Endothelial cell of umbilical vein (primary cell): ENCODE results near the gene CACNG8. TPM values are rescaled to one million over a fixed set of nuclear protein-coding genes. Genes with fewer than 3 reads are reported as not detected.

Experiments used
- BruUV-seq: library from RNA; stranded (reverse); fragments of 400-500 nt; replicated peaks from 2 replicates; lab custom pipeline; 2021; lab: Mats Ljungman, UMichigan
- CTCF ChIA-PET: fragments of 300-600, 350-600 bp; sonication (Branson Sonifier 250); formaldehyde crosslinking; loops from one replicate; lab custom pipeline; 2021; ENCODE audit warnings: antibody characterized with exemption, inconsistent platforms; lab: Charles Lee
- POLR2A ChIA-PET: fragments of 300-600, 350-600 bp; sonication (Branson Sonifier 250); formaldehyde crosslinking; loops from one replicate; lab custom pipeline; 2021; ENCODE audit warnings: antibody characterized with exemption, inconsistent platforms; lab: Charles Lee
- DNase-seq: peaks from one replicate; pipeline ENCODE4 v3.0.0-alpha.2; 2011; ENCODE audit warnings: low read depth, low spot score
- FAIRE-seq: peaks from 2 replicates; lab custom pipeline; 2011; peaks lifted over from hg19 to GRCh38; lab: Jason Lieb, UNC
- H2AFZ ChIP-seq: 2 replicates; pipeline ENCODE4 v1.6.0; 2012; ENCODE audit warnings: low read depth, low read length, control low read depth, inconsistent platforms
- H3K27ac ChIP-seq: 2 replicates; pipeline ENCODE4 v1.5.1; 2011; ENCODE audit warnings: low read depth, mild to moderate bottlenecking, control low read depth, low read length, moderate library complexity; ENCODE audit not compliant: insufficient read depth
- H3K27me3 ChIP-seq, 2 experiments: 2 replicates each; pipeline versions ENCODE4 v1.6.0 to v1.6.1; 2011; ENCODE audit warnings: low read length in 2 of 2, mixed read lengths in 1 of 2; ENCODE audit not compliant: control insufficient read depth in 2 of 2, insufficient read depth in 2 of 2
- H3K36me3 ChIP-seq, 2 experiments: 2 replicates in 1 of 2; 3 replicates in 1 of 2; pipeline ENCODE4 v1.5.1; 2011; ENCODE audit warnings: low read length in 2 of 2, mild to moderate bottlenecking in 1 of 2, moderate library complexity in 1 of 2; ENCODE audit not compliant: control insufficient read depth in 2 of 2, insufficient read depth in 2 of 2; ENCODE audit errors: extremely low read depth in 1 of 2
- H3K4me1 ChIP-seq: 3 replicates; pipeline ENCODE4 v1.5.1; 2011; ENCODE audit warnings: mild to moderate bottlenecking, low read length; ENCODE audit not compliant: control insufficient read depth, insufficient read depth; ENCODE audit errors: extremely low read depth
- H3K4me2 ChIP-seq: 2 replicates; pipeline ENCODE4 v1.6.1; 2011; ENCODE audit warnings: low read length, control low read depth, mixed read lengths; ENCODE audit not compliant: insufficient read depth
- H3K4me3 ChIP-seq, 3 experiments: fragments of 200-600 bp in 1 of 3; sonication (generic), shearing (Covaris generic) in 1 of 3; replicated peaks in 1 of 3; 2 replicates each; pipeline ENCODE4 v1.5.1; 2011 to 2016; ENCODE audit warnings: control low read depth in 3 of 3, low read length in 3 of 3, mild to moderate bottlenecking in 2 of 3, inconsistent platforms in 1 of 3, low read depth in 1 of 3, moderate library complexity in 1 of 3; ENCODE audit not compliant: insufficient read depth in 1 of 3
- H3K79me2 ChIP-seq: 2 replicates; pipeline ENCODE4 v1.6.0; 2012; ENCODE audit warnings: low read length, inconsistent platforms; ENCODE audit not compliant: control insufficient read depth, insufficient read depth
- H3K9ac ChIP-seq: replicated peaks from 2 replicates; pipeline ENCODE3; 2011; ENCODE audit warnings: low read length, control low read depth; ENCODE audit not compliant: insufficient read depth; ENCODE audit errors: extremely low read depth
- H3K9me1 ChIP-seq: replicated peaks from 3 replicates; pipeline ENCODE4 v1.6.0; 2011; ENCODE audit warnings: mild to moderate bottlenecking, low read length; ENCODE audit not compliant: control insufficient read depth, insufficient read depth; ENCODE audit errors: extremely low read depth
- H3K9me3 ChIP-seq: replicated peaks from 2 replicates; pipeline ENCODE4 v1.5.1; 2012; ENCODE audit warnings: low read length, inconsistent platforms; ENCODE audit not compliant: control insufficient read depth, insufficient read depth
- H4K20me1 ChIP-seq: replicated peaks from 2 replicates; pipeline ENCODE3; 2011; ENCODE audit warnings: mild to moderate bottlenecking, low read length; ENCODE audit not compliant: control insufficient read depth, insufficient read depth; ENCODE audit errors: extremely low read depth
- EZH2 ChIP-seq: IDR thresholded peaks from 2 replicates; pipeline ENCODE4 v1.6.1; 2012; ENCODE audit warnings: borderline replicate concordance, low read depth, mild to moderate bottlenecking, moderate library complexity, low read length, inconsistent platforms; ENCODE audit not compliant: severe bottlenecking
- FOS ChIP-seq: IDR thresholded peaks from 2 replicates; pipeline ENCODE4 v1.6.1; 2011; ENCODE audit warnings: mild to moderate bottlenecking, low read length, moderate library complexity, borderline replicate concordance; ENCODE audit not compliant: insufficient read depth
- GATA2 ChIP-seq: IDR thresholded peaks from 2 replicates; pipeline ENCODE4 v1.7.0; 2011; ENCODE audit warnings: low read depth, mild to moderate bottlenecking, moderate library complexity, mixed read lengths, low read length; ENCODE audit not compliant: insufficient read length, insufficient read depth
- JUN ChIP-seq: IDR thresholded peaks from 2 replicates; pipeline ENCODE4 v1.6.1; 2011; ENCODE audit warnings: borderline replicate concordance, low read depth; ENCODE audit not compliant: insufficient read length, insufficient read depth
- MAX ChIP-seq: IDR thresholded peaks from 2 replicates; pipeline ENCODE4 v1.6.1; 2011; ENCODE audit not compliant: insufficient read depth, insufficient read length
- MYC ChIP-seq: IDR thresholded peaks from one replicate; pipeline ENCODE4 v1.6.1; 2011; ENCODE audit warnings: mild to moderate bottlenecking, low read depth, low read length
- POLR2A ChIP-seq: IDR thresholded peaks from 2 replicates; pipeline ENCODE4 v1.6.1; 2012; ENCODE audit warnings: low read depth, mild to moderate bottlenecking, control low read depth, low read length
- POLR2AphosphoS5 ChIP-seq: IDR thresholded peaks from 2 replicates; pipeline ENCODE4 v1.6.1; 2012; ENCODE audit warnings: low read depth, mild to moderate bottlenecking, control low read depth, low read length, moderate library complexity; ENCODE audit not compliant: insufficient read depth
- dilution Hi-C: fragments of 300-500 bp; cut with MboI; formaldehyde crosslinking; loops from one replicate; pipeline ENCODE4 v1.15.0; 2019; ENCODE audit warnings: low sequenced_read_pairs; ENCODE audit not compliant: extremely low pct_ligation_motif_present
- intact Hi-C: fragments of 100-400 bp; cut with micrococcal nuclease; formaldehyde crosslinking; loops from one replicate; pipeline ENCODE4 v1.10.0; 2022
- polyA plus RNA-seq, 4 experiments: library from polyadenylated mRNA; depleted of rRNA in 3 of 4; stranded (reverse) in 3 of 4; unstranded in 1 of 4; fragments of >200 nt; gene quantifications; 2 replicates each; pipeline versions ENCODE4 v1.2.1 to v1.2.3, GENCODE V29; 2011 to 2012; ENCODE audit warnings: missing spikeins in 1 of 4
- total RNA-seq: library from RNA; stranded (reverse); gene quantifications from 2 replicates; pipeline ENCODE4 v1.2.3, GENCODE V29; 2021
- TF ChIP-seq, protein P1 (sequence below), 2 donors: IDR thresholded peaks; 1 replicate in 1 of 2; 2 replicates in 1 of 2; pipeline ENCODE4 v1.5.1; 2011; ENCODE audit warnings: low read length in 2 of 2, mild to moderate bottlenecking in 2 of 2, moderate library complexity in 2 of 2, control low read depth in 1 of 2, inconsistent platforms in 1 of 2, low read depth in 1 of 2; ENCODE audit not compliant: insufficient read depth in 1 of 2; ENCODE audit errors: extremely low read depth in 1 of 2

The CACNG8 gene
- total and polyA plus RNA-seq, 2 donors (not counting 3 experiments of a cell fraction or from before 2014, with no cell fraction given): 0.18 to 1.7 TPM

DNA sequence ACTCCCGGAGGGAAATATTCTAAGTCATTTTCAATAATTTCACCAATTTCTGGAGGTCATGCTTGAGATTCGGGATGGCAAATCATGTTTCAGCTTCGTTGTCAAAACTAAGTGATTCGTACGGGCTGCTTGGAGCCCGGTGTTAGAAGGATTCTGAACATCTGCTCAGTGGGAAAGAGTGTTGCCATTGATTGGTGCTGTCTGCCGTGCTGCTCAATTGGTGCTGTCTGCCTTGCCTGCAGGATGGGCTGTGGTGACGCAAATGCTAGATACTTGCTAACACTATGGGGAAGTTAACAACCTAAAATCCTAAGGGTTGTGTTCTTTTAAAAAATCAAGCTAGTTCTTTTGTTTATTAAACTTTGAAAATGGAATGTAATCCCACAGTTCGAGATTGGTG lies 17.3 kb upstream of the CACNG8 start:
- no peak for DNase-seq
- no peak overlapping the region for H3K4me3 ChIP-seq
- dilution Hi-C loops: no loop called here

More for the DNA sequence above, 17.3 kb upstream of the CACNG8 start:
- Histone ChIP-seq H3K27ac (no peak overlapping the region), H2AFZ (no peak overlapping the region), H4K20me1 (no peaks in the 10 kb centered on the region), H3K27me3 (peaks cover 11 to 30% of the 10 kb centered on the region in 2 experiments), H3K79me2 (no peaks in the 10 kb centered on the region), H3K4me2 (no peak overlapping the region), H3K9me3 (no peaks in the 10 kb centered on the region), H3K9ac (no peak overlapping the region), H3K4me1 (no peaks in the 10 kb centered on the region), H3K9me1 (no peaks in the 10 kb centered on the region), H3K36me3 (no peaks in the 10 kb centered on the region)
- ChIA-PET CTCF (interaction anchor here (1.7 kb wide), 1 partner anchor 78 kb away, joined by 6 read pairs; no protein-coding TSS in a partner anchor), POLR2A (no interaction called here)
- no TSS peak for BruUV-seq
- no peak for TF ChIP-seq GATA2
- TF ChIP-seq MYC: no peak
- TF ChIP-seq MAX: no peak
- TF ChIP-seq POLR2AphosphoS5: no peak
- TF ChIP-seq FOS: no peak
- TF ChIP-seq POLR2A: no peak
- TF ChIP-seq EZH2: no peak
- TF ChIP-seq, protein P1, sequence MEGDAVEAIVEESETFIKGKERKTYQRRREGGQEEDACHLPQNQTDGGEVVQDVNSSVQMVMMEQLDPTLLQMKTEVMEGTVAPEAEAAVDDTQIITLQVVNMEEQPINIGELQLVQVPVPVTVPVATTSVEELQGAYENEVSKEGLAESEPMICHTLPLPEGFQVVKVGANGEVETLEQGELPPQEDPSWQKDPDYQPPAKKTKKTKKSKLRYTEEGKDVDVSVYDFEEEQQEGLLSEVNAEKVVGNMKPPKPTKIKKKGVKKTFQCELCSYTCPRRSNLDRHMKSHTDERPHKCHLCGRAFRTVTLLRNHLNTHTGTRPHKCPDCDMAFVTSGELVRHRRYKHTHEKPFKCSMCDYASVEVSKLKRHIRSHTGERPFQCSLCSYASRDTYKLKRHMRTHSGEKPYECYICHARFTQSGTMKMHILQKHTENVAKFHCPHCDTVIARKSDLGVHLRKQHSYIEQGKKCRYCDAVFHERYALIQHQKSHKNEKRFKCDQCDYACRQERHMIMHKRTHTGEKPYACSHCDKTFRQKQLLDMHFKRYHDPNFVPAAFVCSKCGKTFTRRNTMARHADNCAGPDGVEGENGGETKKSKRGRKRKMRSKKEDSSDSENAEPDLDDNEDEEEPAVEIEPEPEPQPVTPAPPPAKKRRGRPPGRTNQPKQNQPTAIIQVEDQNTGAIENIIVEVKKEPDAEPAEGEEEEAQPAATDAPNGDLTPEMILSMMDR (IDR thresholded peaks at IDR 0.05; ENCODE audit: extremely low read depth in 1 of 2, insufficient read depth in 1 of 2, low read depth in 1 of 2, low read length in 2 of 2): no peak
- no peak for TF ChIP-seq JUN
- intact Hi-C loops: no loop called here
- no peak for FAIRE-seq
